Measurements from ENCODE around the gene RPL32. TPM values are rescaled to one million over a fixed set of nuclear protein-coding genes. Genes with fewer than 3 reads are reported as not detected.
"Not testable (repeated sequence)": the region's sequence is repeated elsewhere in the genome, so short reads cannot be mapped to it uniquely, and the experiment has no call there.

The RPL32 gene
- total RNA-seq (2014; rRNA removed; shearing (Covaris generic)): 2,054 and 2,130 TPM in 2 replicates

DNA sequence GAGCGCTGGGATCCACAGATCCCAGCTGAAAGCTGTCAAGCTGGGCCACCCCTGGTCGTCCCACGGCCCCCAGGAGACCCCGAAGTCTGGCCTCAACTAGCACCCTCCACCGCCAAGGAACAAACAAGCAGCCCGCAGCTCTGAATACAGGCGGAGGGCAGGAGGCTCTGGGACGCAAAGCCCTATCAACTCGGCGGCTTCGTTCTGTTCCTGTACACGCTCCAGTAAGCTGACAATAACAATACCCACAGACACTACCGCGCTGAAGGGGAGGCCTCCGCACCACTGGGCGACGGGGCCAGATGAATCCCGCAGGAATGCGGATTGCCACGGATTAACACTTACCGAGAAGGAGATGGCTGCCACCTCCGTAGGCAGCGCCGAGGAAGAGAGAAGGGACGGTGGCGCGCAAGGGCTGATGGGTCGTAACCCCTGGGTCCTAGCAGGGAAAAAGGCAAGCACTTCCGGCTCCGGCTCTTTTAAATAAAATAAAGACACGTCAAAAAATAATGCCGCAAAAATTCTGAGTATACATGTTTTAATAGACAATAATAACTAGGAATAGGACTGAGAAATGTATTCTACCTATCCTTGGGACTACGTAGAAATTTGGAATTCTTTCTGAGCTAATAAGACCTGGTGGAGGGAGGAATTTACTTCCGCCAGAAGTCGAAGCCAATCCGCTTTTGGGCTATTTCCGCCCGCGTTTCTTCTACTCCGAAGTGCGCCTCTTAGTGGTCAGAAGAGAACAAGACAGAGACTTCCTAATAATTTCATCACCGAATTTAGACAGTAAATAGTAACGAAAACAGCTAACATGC, at the start of gene RPL32:
Gene RPL32, minus strand, starts transcription at position 417 of the 821 bp plus-strand sequence. CDS start 1,328 bp downstream, outside the sequence.
- no peaks in the 10 kb centered on the region for H3K27me3 ChIP-seq (ENCODE audit: control insufficient read depth, insufficient read depth, low read length)
- peak; percentile 88 for DNase-seq
- peak within 1 kb of the TSS; percentile 96 for H3K4me3 ChIP-seq (ENCODE audit: insufficient read depth, low read depth, low read length)
- H3K36me3 ChIP-seq (replicated peaks; ENCODE audit: control insufficient read depth, insufficient read depth, low read length): peaks cover 41% of the 10 kb centered on the region

DNA sequence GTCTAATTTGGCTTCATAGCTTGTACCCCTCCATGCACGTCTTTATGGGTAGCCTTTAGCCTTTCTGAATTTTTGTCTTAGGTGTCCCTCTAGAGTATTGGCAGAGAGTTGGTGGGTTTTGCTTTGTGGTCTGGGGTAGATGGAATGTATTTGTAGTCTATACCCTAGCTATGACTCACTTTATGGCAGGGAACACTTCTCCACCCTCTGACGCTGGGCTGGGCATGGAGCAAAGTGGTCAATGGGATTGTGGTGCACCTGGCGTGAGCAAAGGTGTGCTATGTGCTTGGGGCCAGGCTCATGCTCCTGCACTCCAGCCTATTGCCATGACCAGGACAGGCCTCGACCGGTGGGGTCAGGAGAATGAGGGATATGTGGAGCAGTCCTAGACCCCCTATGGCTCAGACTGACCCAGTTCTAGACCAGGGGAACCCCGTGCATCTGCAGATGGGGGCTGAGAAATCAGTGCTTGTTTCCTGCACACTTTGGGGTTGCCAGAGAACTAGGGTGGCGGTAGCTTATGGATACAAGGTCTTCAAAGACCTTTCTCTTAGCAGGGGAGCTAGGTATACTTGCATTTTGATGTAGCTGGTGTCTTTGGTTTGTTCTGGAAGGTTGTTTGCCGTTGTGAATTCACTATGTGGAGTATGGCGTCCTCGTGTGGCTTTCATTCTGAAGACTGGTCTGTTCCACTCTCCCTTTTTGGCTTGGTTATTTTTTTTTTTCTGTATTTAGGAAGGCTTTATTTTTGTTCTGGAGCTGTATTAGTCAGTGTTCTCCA, 49.4 kb upstream of the RPL32 start:
- DNase-seq: no peak
- H3K27me3 ChIP-seq (ENCODE audit: control insufficient read depth, insufficient read depth, low read length): peaks cover 2% of the 10 kb centered on the region; the same call in 1 of the 2 replicates
- no peak overlapping the region for H3K4me3 ChIP-seq (ENCODE audit: insufficient read depth, low read depth, low read length)
- H3K36me3 ChIP-seq (replicated peaks; ENCODE audit: control insufficient read depth, insufficient read depth, low read length): no peaks in the 10 kb centered on the region

DNA sequence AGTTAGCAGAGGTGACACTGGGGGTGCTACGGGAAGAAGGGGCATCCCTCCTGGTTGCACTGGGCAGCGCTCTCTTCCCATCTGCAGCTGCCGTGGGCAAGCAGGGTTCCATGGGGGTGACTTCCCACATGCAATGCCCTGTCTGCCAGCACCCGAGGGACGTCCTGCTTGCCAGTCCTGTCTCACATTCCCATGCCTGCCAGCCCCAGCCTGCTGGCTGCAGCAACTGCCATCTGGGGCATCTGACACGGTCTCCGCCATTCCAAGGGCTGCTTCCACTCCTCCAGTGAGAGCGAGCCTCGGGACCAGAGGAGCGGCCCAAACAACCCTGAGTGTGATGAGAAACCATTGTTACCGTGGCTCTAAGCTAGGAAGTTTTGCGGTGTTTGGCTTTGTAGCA, 45.4 kb upstream of the RPL32 start:
- Histone ChIP-seq H3K4me3 (ENCODE audit: insufficient read depth, low read depth, low read length) (no peak overlapping the region), H3K36me3 (replicated peaks; ENCODE audit: control insufficient read depth, insufficient read depth, low read length) (no peaks in the 10 kb centered on the region), H3K27me3 (ENCODE audit: control insufficient read depth, insufficient read depth, low read length) (peaks cover 2% of the 10 kb centered on the region; the same call in 1 of the 2 replicates)
- DNase-seq: no peak

DNA sequence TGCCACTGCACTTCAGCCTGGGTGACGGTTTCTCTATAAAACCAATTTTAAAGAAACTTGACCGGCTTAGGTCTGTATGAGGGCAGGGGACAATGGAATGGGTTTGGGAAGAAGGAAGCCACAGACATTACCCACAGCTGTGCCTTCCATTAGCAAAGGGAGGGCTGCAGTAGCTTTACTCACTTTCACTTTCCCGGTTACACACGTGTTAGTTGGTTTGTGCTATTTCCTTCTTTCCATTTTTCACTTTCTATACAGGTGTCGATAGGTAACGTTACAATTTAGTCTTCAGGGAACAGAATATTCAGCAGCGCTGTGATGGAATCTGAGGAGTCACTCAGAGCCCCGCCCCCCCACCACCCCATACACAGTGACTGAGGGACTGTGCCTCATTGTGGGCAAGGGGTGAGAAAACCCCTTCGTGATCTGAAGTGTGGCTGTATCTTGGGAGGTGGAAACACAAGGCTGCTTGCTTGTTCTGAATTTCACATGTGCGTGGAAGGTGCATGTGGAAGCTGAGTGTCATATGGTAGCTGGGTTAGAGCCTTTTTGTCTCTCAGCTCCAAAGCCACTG, 44.8 kb upstream of the RPL32 start:
- Histone ChIP-seq H3K36me3 (replicated peaks; ENCODE audit: control insufficient read depth, insufficient read depth, low read length) (no peaks in the 10 kb centered on the region), H3K4me3 (ENCODE audit: insufficient read depth, low read depth, low read length) (no peak overlapping the region), H3K27me3 (ENCODE audit: control insufficient read depth, insufficient read depth, low read length) (peaks cover 2% of the 10 kb centered on the region; the same call in 1 of the 2 replicates)
- DNase-seq: no peak

DNA sequence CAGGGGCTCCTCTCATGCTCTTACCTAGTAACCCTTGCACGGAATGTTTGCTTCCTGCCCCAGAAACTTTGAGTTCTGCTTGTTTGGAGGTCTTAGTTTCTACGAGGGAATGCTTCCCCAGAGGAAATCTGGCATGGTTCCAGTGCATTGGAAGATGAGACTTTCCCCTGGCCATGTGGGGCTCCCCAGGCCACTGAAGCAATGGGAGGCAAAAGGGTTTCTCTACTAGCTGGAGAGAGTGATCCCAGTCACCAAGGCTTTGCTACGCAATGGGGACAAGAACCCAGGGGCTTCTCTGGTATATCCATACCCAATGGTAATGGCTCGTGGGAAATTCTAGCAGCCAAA, 44.2 kb upstream of the RPL32 start:
- Histone ChIP-seq H3K27me3 (ENCODE audit: control insufficient read depth, insufficient read depth, low read length) (no peaks in the 10 kb centered on the region; the same call in 1 of the 2 replicates), H3K36me3 (replicated peaks; ENCODE audit: control insufficient read depth, insufficient read depth, low read length) (no peaks in the 10 kb centered on the region), H3K4me3 (ENCODE audit: insufficient read depth, low read depth, low read length) (no peak overlapping the region)
- DNase-seq: no peak

DNA sequence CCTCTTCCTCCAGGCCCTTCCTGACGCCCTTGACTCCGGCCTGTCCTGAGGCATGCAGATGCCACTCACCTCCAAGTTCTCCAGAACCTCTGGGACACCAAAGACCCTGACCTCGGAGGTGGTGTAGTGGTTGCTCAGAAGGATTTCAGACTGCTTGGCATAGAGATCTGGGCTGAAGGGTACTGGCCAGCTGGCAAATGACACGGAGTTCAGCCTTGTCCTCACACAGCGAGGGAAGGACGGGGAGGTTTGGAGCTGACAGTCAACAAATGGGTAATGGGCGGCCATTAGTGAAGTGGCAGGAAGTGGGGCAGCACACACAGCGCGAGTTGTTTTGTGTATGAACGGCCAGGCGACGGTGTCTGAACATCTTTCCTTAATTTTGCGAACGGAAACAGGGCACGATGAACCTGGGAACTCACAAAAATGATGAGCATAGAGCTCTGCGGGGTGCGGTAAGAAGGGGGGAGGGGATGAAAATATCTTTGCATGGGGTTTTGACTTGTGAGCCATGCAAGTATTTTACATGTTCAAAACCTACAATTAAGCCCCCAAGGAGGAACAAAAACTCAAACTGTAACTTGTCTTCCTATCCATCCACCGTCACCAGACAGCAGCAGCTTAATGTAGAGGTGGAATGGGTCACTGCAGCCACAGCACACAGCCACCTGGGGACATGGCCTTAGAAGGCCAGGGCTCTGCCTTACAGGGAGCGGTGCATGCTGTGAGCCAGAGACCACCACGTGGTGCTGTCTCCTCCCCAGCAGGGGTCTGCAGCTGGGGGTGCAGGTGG, 43.6 kb upstream of the RPL32 start:
- Histone ChIP-seq H3K4me3 (ENCODE audit: insufficient read depth, low read depth, low read length) (no peak overlapping the region), H3K27me3 (ENCODE audit: control insufficient read depth, insufficient read depth, low read length) (no peaks in the 10 kb centered on the region), H3K36me3 (replicated peaks; ENCODE audit: control insufficient read depth, insufficient read depth, low read length) (no peaks in the 10 kb centered on the region)
- DNase-seq: no peak

DNA sequence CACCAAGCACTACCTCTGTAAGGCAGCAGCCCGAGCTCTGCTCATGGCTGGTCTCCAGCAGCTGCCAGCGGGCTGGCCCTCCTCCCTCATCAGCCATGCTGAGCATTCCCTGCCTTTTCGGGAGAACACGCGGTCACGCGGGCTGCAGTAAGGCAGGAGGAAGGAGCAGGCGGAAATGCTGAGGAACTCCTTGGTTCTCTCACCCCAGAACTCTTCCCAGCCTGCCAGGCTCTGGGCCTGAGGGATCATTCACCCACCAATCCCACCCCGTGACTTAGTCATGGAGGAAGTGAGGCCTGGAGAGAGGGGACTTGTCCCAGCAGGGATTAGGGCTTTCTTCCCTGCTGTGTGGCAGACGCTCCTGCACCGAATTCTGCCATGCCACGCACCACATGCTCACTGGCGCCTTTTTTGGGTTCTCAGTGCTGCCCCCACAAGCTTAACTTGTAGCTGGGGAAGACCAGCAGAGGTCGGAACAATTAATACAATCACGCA, 42.9 kb upstream of the RPL32 start:
- DNase-seq: peak; percentile 59
- H3K4me3 ChIP-seq (ENCODE audit: insufficient read depth, low read depth, low read length): no peak overlapping the region
- H3K36me3 ChIP-seq (replicated peaks; ENCODE audit: control insufficient read depth, insufficient read depth, low read length): no peaks in the 10 kb centered on the region
- no peaks in the 10 kb centered on the region for H3K27me3 ChIP-seq (ENCODE audit: control insufficient read depth, insufficient read depth, low read length)

DNA sequence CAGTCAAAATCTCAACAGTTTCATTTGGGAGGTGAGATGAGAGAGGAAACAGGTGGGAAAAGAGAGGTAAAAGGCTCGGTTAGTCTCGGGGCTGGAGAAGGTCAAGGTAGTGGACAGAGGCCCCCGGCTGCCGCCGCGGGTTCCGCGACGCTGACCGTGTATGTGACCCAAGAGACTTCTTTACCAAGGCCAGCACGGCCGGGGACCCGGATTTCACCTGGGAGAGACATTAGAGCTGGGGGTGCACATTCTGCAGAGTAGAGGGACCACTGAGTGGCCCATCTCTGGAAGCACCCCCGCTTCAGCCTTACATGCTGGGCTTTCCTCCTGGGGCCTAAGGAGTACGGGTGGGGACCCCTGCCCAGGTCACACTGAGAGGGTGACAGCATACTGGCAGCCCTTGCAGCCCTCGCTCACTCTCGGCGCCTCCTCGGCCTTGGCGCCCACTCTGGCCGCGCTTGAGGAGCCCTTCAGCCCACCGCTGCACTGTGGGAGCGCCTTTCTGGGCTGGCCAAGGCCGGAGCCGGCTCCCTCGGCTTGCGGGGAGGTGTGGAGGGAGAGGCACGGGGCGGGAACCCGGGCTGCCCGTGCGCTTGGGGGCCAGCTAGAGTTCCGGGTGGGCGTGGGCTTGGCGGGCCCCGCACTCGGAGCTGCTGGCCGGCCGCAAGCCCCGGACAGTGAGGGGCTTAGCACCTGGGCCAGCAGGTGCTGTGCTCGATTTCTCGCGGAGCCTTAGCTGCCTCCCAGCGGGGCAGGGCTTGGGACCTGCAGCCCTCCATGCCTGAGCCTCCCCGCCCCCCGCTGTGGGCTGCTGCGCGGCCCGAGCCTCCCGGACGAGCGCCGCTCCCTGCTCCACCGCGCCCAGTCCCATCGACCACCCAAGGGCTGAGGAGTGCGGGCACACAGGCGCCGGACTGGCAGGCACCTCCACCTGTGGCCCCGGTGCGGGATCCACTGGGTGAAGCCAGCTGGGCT, 41.3 kb upstream of the RPL32 start:
- H3K4me3 ChIP-seq (ENCODE audit: insufficient read depth, low read depth, low read length): no peak overlapping the region
- DNase-seq: peak; percentile 29
- no peaks in the 10 kb centered on the region for H3K36me3 ChIP-seq (replicated peaks; ENCODE audit: control insufficient read depth, insufficient read depth, low read length)
- no peaks in the 10 kb centered on the region for H3K27me3 ChIP-seq (ENCODE audit: control insufficient read depth, insufficient read depth, low read length)

DNA sequence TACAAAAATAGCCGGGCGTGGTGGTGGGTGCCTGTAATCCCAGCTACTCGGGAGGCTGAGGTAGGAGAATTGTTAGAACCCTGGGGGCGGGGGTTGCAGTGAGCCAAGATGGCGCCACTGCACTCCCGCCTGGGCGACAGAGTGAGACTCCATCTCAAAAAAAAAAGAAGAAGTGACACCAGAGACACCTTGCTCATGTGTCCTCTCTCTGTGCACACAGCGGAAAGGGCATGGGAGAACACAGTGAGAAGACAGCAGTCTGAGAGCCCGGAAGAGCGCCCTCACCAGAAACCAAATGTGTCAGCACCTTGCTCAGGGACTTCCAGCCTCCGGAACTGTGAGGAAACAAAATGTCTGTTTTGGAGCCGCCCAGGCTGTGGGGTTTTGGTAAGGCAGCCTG, 40.5 kb upstream of the RPL32 start:
- H3K36me3 ChIP-seq (replicated peaks; ENCODE audit: control insufficient read depth, insufficient read depth, low read length); H3K27me3 ChIP-seq (ENCODE audit: control insufficient read depth, insufficient read depth, low read length); H3K4me3 ChIP-seq (ENCODE audit: insufficient read depth, low read depth, low read length): not testable (repeated sequence)
- peak; percentile 39 for DNase-seq

DNA sequence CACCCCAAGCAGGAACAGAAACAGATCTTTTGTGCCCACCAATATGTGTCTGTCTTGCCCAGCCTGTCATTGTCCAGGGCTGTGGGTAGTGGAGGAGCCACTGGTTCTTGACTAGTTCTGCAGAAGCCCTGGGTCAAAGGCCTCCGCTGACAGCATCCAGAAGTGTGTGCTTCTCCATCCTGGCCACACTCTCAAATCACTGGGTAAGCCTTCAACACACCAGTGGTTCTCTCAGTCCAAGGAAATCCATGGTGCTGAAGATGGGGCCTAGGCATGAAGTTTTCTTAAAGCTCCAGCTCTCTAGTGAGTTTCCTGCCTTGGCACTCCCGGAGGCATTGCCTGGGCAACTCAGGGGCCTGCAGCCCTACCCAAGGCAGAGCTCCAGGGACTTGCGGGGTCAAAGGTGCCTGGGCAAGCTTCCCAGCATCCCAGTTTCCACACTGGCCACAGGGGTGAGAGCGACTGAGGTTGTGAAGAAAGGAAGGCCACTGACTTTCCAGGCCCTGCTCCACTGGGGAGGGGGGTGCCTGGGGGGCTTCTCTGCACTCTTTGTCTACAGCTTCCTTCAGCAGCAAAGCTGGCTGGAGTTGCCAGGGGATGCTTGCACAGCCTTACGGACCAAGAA, 37.9 kb upstream of the RPL32 start:
- H3K27me3 ChIP-seq (ENCODE audit: control insufficient read depth, insufficient read depth, low read length): peaks cover 7% of the 10 kb centered on the region; the same call in 1 of the 2 replicates
- no peaks in the 10 kb centered on the region for H3K36me3 ChIP-seq (replicated peaks; ENCODE audit: control insufficient read depth, insufficient read depth, low read length)
- no peak for DNase-seq
- H3K4me3 ChIP-seq (ENCODE audit: insufficient read depth, low read depth, low read length): no peak overlapping the region

DNA sequence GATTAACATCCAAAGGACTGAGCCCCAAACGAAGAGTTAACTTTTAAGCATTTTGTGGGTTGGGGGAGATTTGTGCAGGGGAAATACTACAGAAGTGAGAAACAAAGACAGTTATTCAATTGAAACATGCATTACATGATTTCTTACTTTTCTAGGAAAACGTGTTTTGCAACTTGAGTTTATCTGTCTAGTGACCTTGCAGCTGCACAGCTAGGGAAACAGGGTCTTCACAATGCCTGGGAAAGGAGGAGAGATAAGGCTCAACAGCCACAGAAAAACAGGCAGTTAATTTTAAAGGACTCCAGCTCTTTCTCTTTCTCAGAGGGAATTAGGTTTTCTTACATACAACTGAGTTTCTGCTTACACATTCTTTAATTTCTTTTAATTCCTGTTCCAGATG, 37.4 kb upstream of the RPL32 start:
- not testable (repeated sequence) for H3K27me3 ChIP-seq (ENCODE audit: control insufficient read depth, insufficient read depth, low read length); H3K4me3 ChIP-seq (ENCODE audit: insufficient read depth, low read depth, low read length); H3K36me3 ChIP-seq (replicated peaks; ENCODE audit: control insufficient read depth, insufficient read depth, low read length); DNase-seq

DNA sequence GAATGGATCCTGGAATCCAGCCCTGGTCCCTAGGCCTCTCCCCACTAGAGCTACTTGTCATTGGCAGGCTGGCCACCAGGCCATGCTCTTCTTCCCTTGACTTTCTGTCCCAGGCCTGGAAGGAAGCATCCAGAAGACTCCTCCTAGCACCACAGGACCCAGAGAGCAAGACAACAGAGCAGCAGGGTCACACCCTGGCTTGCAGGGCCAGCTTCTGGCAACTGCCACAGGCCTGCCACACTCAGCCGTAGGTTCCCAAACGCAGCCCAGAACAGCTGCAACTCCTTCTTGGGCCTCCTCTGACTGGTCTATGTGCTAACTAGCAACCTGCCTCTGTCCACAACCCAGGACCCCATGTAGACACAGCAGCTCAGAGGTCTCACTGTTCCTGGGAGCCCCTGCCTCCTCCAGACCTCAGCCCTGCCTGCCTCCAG, 36.8 kb upstream of the RPL32 start:
- peak; percentile 57 for DNase-seq
- H3K4me3 ChIP-seq (ENCODE audit: insufficient read depth, low read depth, low read length): no peak overlapping the region
- H3K36me3 ChIP-seq (replicated peaks; ENCODE audit: control insufficient read depth, insufficient read depth, low read length): no peaks in the 10 kb centered on the region
- H3K27me3 ChIP-seq (ENCODE audit: control insufficient read depth, insufficient read depth, low read length): peaks cover 7% of the 10 kb centered on the region; the same call in 1 of the 2 replicates

DNA sequence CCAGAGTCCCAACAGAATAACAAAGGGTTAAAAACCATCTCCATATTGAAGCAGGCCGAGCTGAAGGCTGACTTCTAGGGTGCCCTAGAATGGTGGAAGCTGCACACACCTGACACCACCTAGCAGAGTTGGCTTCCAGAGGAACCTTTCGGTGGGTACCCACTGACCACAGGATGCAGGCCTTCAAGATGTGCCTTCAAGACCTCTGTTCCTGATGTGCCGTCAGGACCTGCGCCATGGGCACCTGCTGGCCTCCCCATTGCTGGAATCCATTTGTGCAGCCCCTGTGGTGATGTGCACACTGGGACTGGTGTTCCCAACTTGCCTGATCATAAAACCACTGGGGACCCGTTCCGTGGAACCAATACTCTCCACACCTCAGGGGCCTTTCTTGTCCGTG, 35.7 kb upstream of the RPL32 start:
- DNase-seq: no peak
- Histone ChIP-seq H3K4me3 (ENCODE audit: insufficient read depth, low read depth, low read length) (no peak overlapping the region), H3K27me3 (ENCODE audit: control insufficient read depth, insufficient read depth, low read length) (peaks cover 7% of the 10 kb centered on the region; the same call in 1 of the 2 replicates), H3K36me3 (replicated peaks; ENCODE audit: control insufficient read depth, insufficient read depth, low read length) (no peaks in the 10 kb centered on the region)

All from H7 (cell line).